Activated CD4-positive, alpha-beta memory T cell treated with anti-CD3 and anti-CD28 coated beads, Interleukin-2, amount 10 ng/mL, durations not matched to agents 7 days and 5 days (primary cell): ENCODE results near the gene ERBB2. TPM values are rescaled to one million over a fixed set of nuclear protein-coding genes. Genes with fewer than 3 reads are reported as not detected.
"Not testable (repeated sequence)": the region's sequence is repeated elsewhere in the genome, so short reads cannot be mapped to it uniquely, and the experiment has no call there.

ENCODE experiments used
- CTCF ChIA-PET: fragments of 350-600 bp; sonication (Branson Sonifier 250); formaldehyde crosslinking; loops from one replicate; lab custom pipeline; 2021; ENCODE audit warnings: antibody characterized with exemption, inconsistent platforms; lab: Charles Lee
- POLR2A ChIA-PET: fragments of 350-600 bp; sonication (Branson Sonifier 250); formaldehyde crosslinking; loops from one replicate; lab custom pipeline; 2021; ENCODE audit warnings: antibody characterized with exemption; lab: Charles Lee
- DNase-seq: peaks from one replicate; pipeline ENCODE4 v3.0.0-alpha.2; 2020
- H3K27ac Mint-ChIP-seq: one replicate; pipeline ENCODE4 v1.8.0; 2021; ENCODE audit warnings: mild to moderate bottlenecking, mixed read lengths
- H3K27me3 Mint-ChIP-seq: one replicate; pipeline ENCODE4 v1.8.0; 2021; ENCODE audit warnings: mixed read lengths
- H3K36me3 Mint-ChIP-seq: one replicate; pipeline ENCODE4 v1.8.0; 2021; ENCODE audit warnings: low read depth, mixed read lengths
- H3K4me1 Mint-ChIP-seq: one replicate; pipeline ENCODE4 v1.8.0; 2021; ENCODE audit warnings: mixed read lengths
- H3K4me3 Mint-ChIP-seq: one replicate; pipeline ENCODE4 v1.8.0; 2021; ENCODE audit warnings: mild to moderate bottlenecking, mixed read lengths
- H3K9me3 Mint-ChIP-seq: one replicate; pipeline ENCODE4 v1.8.0; 2021; ENCODE audit warnings: mixed read lengths
- total RNA-seq, 2 experiments: library from RNA; stranded (reverse); gene quantifications; one replicate each; pipeline ENCODE4 v1.2.3, GENCODE V29; 2021

Gene ERBB2
- total RNA-seq, 2 experiments from 2014 or later: 5.1 to 6.0 TPM

DNA sequence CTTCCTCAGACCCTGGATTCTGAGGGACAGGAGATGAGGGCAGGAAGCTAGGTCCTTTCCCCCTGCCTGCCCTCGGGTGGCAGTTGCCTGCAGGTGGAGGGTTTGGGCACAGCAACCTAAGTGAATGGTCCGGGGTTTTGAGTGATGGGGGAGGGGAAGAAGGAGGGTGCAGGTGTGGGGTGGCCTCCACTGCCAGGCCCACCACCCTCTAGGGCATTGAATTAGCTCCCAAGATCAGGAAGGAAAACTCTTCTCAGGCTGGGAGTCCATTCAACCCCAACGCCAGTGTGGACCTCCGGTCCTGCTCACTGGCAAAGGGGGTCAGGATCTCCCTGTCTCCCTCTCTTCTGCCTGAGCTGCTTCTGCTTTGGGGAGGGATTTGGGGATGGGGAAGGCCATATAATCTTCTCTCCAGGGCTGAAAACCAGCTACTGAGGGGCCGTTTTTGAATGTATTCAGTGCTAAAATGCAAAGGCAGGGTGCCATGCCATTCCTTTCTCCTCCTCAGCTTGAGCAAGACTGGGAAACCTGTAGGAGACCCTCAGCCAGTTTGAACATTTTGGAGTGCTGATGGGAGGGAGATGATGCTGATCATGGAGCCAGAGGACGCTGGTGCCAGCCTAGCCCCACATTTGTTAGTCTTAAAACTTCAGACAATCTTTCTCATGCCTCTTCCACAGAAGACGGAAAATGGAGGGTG is 56.7 kb downstream of the ERBB2 start:
- peak overlapping the region; percentile 28 for H3K4me3 Mint-ChIP-seq
- no peaks in the 10 kb centered on the region for H3K9me3 Mint-ChIP-seq
- ChIA-PET POLR2A (interaction anchor here (0.9 to 6.2 kb wide), 14 partner anchors 13 to 224 kb away, joined by 3 to 57 read pairs (median 6); partner anchors contain the start of genes IKZF3, MIEN1 and PSMD3), CTCF (interaction anchor here (0.9 to 5.9 kb wide), 7 partner anchors 18 to 224 kb away, joined by 3 to 51 read pairs (median 3); partner anchors contain the start of genes ORMDL3 and PSMD3)
- H3K4me1 Mint-ChIP-seq: peaks cover 68% of the 10 kb centered on the region
- peak overlapping the region; percentile 77 for H3K27ac Mint-ChIP-seq
- H3K36me3 Mint-ChIP-seq: peaks cover 12% of the 10 kb centered on the region
- DNase-seq: no peak
- no peaks in the 10 kb centered on the region for H3K27me3 Mint-ChIP-seq

DNA sequence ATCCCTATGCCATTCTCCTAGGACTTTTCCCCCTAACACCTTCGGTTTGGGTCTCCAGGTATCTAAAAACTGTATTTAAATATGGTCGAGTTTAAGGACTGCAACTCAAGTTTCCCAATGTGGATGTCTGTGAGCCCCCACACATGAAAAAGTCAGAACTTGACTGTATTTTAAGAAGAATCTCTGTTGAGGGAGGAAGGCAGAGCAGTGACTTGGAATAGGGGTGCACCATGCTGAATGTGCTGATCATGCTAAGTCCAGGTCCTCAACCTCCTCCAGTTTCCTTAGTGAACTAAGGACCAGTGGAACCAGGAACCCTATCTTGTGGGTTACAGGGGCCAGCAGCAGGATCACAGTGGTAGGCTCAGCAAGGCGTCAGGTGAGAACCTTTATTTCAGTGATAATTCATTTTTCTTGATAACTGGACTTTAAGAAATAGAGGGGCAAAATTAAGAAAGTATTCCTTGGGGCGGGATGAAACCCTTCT is 57.4 kb downstream of the ERBB2 start:
- no peak for DNase-seq
- CTCF ChIA-PET: no interaction called here
- POLR2A ChIA-PET: interaction anchor here (1.9 to 6.2 kb wide), 6 partner anchors 13 to 62 kb away, joined by 9 to 57 read pairs (median 38); partner anchors contain the start of gene MIEN1
- peaks cover 16% of the 10 kb centered on the region for H3K36me3 Mint-ChIP-seq
- no peaks in the 10 kb centered on the region for H3K9me3 Mint-ChIP-seq
- H3K27ac Mint-ChIP-seq: peak overlapping the region; percentile 69
- no peaks in the 10 kb centered on the region for H3K27me3 Mint-ChIP-seq
- H3K4me3 Mint-ChIP-seq: no peak overlapping the region
- peaks cover 69% of the 10 kb centered on the region for H3K4me1 Mint-ChIP-seq

DNA sequence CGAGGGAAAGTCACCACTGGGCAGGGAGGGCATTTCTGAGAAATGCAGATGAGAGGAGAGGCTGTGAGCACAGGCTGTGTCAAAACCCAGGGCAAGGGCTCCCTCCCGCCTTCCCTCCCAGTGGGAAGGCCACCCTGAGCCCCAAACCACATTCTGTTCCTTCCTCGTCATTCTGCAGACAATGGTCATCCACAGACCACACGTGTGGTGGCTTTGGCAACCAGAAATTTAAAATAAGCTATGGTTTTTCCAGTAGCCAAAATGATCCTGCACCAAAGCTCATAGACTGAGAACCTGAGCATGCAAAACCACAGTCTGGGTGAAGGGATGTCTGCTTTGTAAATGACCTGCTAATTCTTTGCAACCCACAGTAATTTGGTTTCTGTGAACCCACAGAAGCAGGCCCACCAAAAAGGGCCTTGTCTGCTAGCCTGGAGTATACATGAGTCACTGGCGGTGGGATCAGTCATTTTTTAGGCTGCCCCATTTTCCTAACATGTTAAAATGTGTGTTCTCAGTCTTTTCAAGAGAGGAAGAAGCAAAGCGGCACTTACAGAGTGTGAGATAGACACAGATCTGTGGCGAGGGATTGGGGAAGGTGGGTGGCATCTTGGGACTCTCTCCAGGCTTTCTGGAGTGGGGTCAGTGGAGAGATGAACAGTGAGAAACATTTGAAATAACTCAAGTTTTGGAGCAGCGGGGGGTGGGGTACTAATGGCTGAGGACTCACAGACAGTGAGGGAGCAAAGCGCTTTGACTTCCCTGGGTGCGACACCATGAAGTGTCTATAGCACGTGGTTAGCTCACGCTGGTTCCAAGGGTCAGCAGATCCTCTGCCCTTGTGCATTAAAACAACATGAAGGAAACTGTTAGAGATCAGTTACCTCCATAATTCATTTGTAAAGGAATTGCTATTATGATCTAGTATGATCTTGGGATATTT is 58.3 kb downstream of the ERBB2 start:
- DNase-seq: peak; percentile 66
- Mint-ChIP-seq H3K4me1 (peaks cover 68% of the 10 kb centered on the region), H3K27me3 (no peaks in the 10 kb centered on the region), H3K36me3 (peaks cover 26% of the 10 kb centered on the region), H3K4me3 (no peak overlapping the region), H3K9me3 (no peaks in the 10 kb centered on the region), H3K27ac (peak overlapping the region; percentile 69)
- ChIA-PET CTCF (interaction anchor here (0.6 to 1.8 kb wide), 8 partner anchors 12 to 349 kb away, joined by 3 to 5 read pairs (median 3); no protein-coding TSS in a partner anchor), POLR2A (interaction anchor here (0.6 to 6.2 kb wide), 14 partner anchors 12 to 136 kb away, joined by 3 to 57 read pairs (median 4); partner anchors contain the start of gene MIEN1)

DNA sequence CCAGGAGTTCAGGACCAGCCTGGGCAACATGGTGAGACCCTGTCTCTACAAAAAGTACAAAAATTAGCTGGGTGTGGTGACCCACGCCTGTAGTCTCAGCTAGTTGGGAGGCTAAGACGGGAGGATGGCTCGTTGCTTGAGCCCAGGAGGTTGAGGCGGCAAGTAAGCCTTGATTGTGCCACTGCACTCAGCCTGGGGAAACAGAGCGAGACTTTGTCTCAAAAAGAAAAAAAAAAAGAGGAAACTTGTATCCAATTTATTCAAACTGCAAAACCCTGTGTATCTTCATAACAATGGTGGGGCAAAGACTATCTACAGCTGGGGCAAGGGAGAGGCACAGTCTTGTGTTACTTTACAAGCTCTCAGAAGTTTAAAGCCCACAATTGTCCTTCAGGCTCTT is 59.3 kb downstream of the ERBB2 start:
- Mint-ChIP-seq H3K9me3 (no peaks in the 10 kb centered on the region), H3K4me3 (no peak overlapping the region), H3K36me3 (peaks cover 30% of the 10 kb centered on the region), H3K27me3 (no peaks in the 10 kb centered on the region), H3K27ac (no peak overlapping the region), H3K4me1 (peaks cover 64% of the 10 kb centered on the region)
- no peak for DNase-seq
- ChIA-PET CTCF (interaction anchor here (1.0 to 1.8 kb wide), 4 partner anchors 17 to 106 kb away, joined by 3 to 5 read pairs (median 4); partner anchors contain the start of gene IKZF3), POLR2A (interaction anchor here (0.5 to 6.2 kb wide), 11 partner anchors 11 to 137 kb away, joined by 3 to 57 read pairs (median 4); partner anchors contain the start of gene MIEN1)

DNA sequence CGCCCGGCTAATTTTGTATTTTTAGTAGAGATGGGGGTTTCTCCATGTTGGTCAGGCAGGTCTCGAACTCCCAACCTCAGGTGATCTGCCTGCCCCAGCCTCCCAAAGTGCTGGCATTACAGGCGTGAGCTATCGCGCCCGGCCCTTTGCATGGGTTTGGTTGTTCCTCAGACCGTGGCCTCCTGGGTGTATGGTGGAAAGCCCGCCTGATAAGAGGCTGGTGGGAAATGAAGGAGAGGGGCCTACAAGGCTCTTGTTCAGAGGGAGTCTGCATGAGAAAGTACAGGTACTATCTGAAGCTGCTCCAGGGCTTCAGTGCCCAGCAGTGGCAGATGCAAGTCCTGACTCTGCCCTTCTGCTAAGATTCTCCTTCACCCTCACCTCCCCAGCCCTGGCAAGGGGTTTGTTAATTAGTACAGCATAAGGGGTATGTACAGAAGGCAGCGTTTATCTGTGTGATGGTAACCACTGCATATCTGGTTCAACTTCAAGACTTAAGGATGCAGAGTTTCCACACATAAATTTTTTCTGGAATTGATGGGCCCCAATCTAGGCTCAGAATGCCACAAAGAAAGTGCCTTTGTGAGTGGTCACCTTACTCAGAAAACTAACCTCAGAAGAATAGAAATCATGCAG is 62.1 kb downstream of the ERBB2 start:
- DNase-seq: peak; percentile 12
- Mint-ChIP-seq H3K27me3 (no peaks in the 10 kb centered on the region), H3K4me3 (no peak overlapping the region), H3K27ac (no peak overlapping the region), H3K36me3 (peaks cover 56% of the 10 kb centered on the region), H3K9me3 (peaks cover 8% of the 10 kb centered on the region), H3K4me1 (peaks cover 57% of the 10 kb centered on the region)
- ChIA-PET POLR2A (interaction anchor here (1.0 to 4.6 kb wide), 2 partner anchors 8 to 106 kb away, joined by 4 to 45 read pairs; partner anchors contain the start of gene ZPBP2), CTCF (no interaction called here)

DNA sequence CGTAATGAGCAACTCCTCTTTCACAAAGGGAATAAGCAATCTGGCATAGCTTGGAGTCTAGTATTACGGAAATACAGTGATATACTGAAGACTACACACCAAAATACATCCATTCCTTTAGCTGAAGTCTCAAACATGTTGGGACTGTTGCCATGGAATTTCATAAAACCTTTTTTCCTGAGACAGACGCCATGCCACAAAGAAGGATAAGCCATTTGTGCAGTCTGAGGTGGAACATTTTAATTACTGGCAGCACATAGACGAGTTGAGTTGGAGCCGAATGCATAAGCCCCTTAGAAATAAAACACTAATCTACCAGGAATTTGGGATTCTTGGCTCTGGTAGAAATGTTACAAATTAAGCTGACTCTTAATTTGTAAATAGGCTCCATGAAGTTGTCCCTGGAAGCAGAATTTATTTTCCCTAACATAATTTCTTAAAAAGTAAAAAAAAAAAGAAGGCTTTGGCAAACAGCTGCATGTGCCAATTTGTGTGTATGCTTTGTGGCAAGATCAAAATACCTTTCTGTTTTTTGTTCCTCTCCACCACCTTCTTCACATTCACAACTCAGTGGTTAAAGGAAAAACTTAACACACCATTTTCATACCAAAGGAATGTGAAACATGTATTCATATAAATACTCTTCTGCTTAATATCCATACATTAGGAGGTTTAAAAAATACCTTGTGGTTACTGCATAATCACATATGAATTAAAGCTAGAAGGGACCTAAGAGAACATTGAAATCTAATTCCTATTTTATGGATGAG is 63.4 kb downstream of the ERBB2 start:
- peaks cover 8% of the 10 kb centered on the region for H3K9me3 Mint-ChIP-seq
- H3K4me3 Mint-ChIP-seq: no peak overlapping the region
- H3K4me1 Mint-ChIP-seq: peaks cover 56% of the 10 kb centered on the region
- no peak for DNase-seq
- CTCF ChIA-PET: interaction anchor here (1.2 kb wide), 1 partner anchor 56 kb away, joined by 3 read pairs; no protein-coding TSS in a partner anchor
- POLR2A ChIA-PET: interaction anchor here (2.8 kb wide), 1 partner anchor 8 kb away, joined by 7 read pairs; no protein-coding TSS in a partner anchor
- no peaks in the 10 kb centered on the region for H3K27me3 Mint-ChIP-seq
- peaks cover 67% of the 10 kb centered on the region for H3K36me3 Mint-ChIP-seq
- H3K27ac Mint-ChIP-seq: no peak overlapping the region

DNA sequence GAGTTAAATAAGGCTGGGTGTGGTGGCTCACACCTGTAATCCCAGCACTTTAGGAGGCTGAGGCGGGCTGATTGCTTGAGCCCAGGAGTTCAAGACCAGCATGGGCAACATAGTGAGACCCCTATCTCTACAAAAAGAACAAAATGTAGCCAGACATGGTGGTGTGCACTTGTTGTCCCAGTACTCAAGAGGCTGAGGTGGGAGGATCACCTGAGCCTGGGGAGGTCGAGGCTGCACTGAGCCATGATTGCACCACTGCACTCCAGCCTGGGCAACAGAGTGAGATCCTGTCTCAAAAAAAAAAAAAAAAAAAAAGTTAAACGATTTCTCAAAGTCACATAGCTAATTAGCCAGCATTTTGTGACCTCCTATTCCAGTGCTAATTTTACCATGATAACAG is 64.3 kb downstream of the ERBB2 start:
- Mint-ChIP-seq H3K4me1 (peaks cover 54% of the 10 kb centered on the region), H3K36me3 (peaks cover 75% of the 10 kb centered on the region)
- DNase-seq, H3K27ac Mint-ChIP-seq, H3K9me3 Mint-ChIP-seq, H3K27me3 Mint-ChIP-seq, H3K4me3 Mint-ChIP-seq: not testable (repeated sequence)
- CTCF ChIA-PET: interaction anchor here (1.2 kb wide), 1 partner anchor 55 kb away, joined by 3 read pairs; no protein-coding TSS in a partner anchor
- POLR2A ChIA-PET: interaction anchor here (0.7 to 2.8 kb wide), 3 partner anchors 9 to 34 kb away, joined by 3 to 7 read pairs (median 4); partner anchors contain the start of gene MIEN1

DNA sequence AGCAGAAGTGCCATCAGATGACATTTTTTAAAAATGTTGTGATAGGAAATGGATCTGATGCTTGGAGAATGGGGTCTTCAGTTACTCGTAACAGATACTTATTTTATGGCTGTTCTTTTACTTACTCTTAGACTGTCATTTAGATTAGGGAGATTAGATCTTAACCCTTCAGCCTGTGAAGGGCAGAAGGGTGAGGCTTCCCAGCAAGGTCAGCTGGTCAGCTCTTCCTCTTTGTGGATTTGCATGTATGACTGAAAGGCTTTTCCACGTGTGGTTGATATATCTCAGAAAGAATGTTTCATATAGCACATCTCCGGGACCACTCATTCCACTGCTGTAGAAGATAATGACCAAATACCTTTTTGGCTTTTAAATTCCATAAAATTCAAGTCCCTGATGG is 65.3 kb downstream of the ERBB2 start:
- Mint-ChIP-seq H3K27me3 (no peaks in the 10 kb centered on the region), H3K4me3 (no peak overlapping the region), H3K9me3 (peaks cover 8% of the 10 kb centered on the region), H3K27ac (no peak overlapping the region), H3K36me3 (peaks cover 76% of the 10 kb centered on the region), H3K4me1 (peaks cover 57% of the 10 kb centered on the region)
- DNase-seq: no peak
- ChIA-PET CTCF (interaction anchor here (1.1 kb wide), 1 partner anchor 143 kb away, joined by 4 read pairs; no protein-coding TSS in a partner anchor), POLR2A (interaction anchor here (1.2 to 2.8 kb wide), 3 partner anchors 10 to 35 kb away, joined by 4 to 7 read pairs (median 6); partner anchors contain the start of gene MIEN1)

DNA sequence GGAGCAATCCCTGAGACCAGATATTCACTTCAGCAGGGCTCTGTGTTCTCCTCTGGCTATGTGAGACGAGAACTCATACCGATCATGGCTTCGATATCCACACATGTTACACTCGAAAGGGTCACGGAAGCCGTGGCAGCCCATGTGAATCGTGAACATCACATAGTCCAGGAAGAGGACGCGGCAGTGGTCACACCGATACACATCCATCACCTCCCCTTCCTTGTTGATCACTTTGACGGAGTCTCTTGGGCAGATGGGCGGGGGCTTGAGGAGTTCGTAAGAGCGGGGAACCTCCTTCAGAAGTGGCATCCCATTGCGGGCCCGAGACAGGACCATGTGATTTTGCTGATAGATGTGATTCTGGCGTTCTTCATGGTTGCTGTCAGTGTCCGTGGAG is 65.9 kb downstream of the ERBB2 start:
- Mint-ChIP-seq H3K4me1 (peaks cover 63% of the 10 kb centered on the region), H3K9me3 (peaks cover 8% of the 10 kb centered on the region)

DNA sequence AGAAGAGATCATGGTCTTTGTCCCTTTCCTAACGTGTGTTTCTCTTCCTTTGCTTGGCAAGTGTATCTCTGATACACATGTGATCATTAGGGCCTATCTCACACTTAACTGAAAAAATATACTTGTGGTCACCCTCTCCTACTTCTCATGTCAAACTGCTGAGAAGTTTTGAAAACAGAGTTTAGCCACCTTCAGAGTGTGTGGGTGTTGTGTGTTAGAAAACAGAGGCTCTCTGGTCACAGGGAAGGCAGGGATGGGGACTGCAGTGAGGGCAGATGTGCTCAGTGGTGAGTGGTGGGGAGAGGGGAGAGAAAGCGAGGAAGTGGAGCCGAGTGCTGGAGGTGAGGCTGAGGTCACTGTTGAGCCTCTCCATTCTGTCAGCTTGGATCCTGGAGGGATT is 67.3 kb downstream of the ERBB2 start:
- DNase-seq: no peak
- Mint-ChIP-seq H3K27me3 (no peaks in the 10 kb centered on the region), H3K9me3 (peaks cover 8% of the 10 kb centered on the region), H3K27ac (peak overlapping the region; percentile 7), H3K4me3 (no peak overlapping the region), H3K4me1 (peaks cover 70% of the 10 kb centered on the region), H3K36me3 (peaks cover 73% of the 10 kb centered on the region)
- ChIA-PET CTCF (interaction anchor here (1.0 kb wide), 1 partner anchor 145 kb away, joined by 3 read pairs; no protein-coding TSS in a partner anchor), POLR2A (interaction anchor here (0.7 to 1.1 kb wide), 3 partner anchors 11 to 52 kb away, joined by 3 to 4 read pairs (median 3); no protein-coding TSS in a partner anchor)

More for the DNA sequence above, 65.9 kb downstream of the ERBB2 start:
- ChIA-PET POLR2A (interaction anchor here (1.2 kb wide), 1 partner anchor 29 kb away, joined by 6 read pairs; no protein-coding TSS in a partner anchor), CTCF (interaction anchor here (0.6 to 1.1 kb wide), 2 partner anchors 37 to 144 kb away, joined by 3 to 4 read pairs; no protein-coding TSS in a partner anchor)
- H3K27ac Mint-ChIP-seq: no peak overlapping the region
- no peak for DNase-seq
- H3K36me3 Mint-ChIP-seq: peaks cover 74% of the 10 kb centered on the region
- H3K27me3 Mint-ChIP-seq: no peaks in the 10 kb centered on the region
- H3K4me3 Mint-ChIP-seq: no peak overlapping the region
